Raji (cell line): ENCODE results near the gene UST.

Experiments used
- POLR2A ChIP-seq: IDR thresholded peaks from 2 replicates; pipeline ENCODE4 v1.6.1; 2011; ENCODE audit warnings: low read depth, low read length, control low read depth; ENCODE audit not compliant: insufficient read depth

The UST gene

GRCh38 chr6:149059557-149059956, 312.7 kb downstream of the UST start:
- no peak for TF ChIP-seq POLR2A

GRCh38 chr6:149060300-149060984, 313.6 kb downstream of the UST start:
- no peak for TF ChIP-seq POLR2A

GRCh38 chr6:149060985-149061760, 314.3 kb downstream of the UST start:
- no peak for TF ChIP-seq POLR2A

- no peak for TF ChIP-seq POLR2A
Measured at GRCh38 chr6:149061930-149062329, 315.1 kb downstream of the UST start.

- TF ChIP-seq POLR2A: no peak
Measured at GRCh38 chr6:149062653-149063348, 316.0 kb downstream of the UST start.

- no peak for TF ChIP-seq POLR2A
Measured at GRCh38 chr6:149063468-149063867, 316.6 kb downstream of the UST start.

GRCh38 chr6:149064001-149064659, 317.3 kb downstream of the UST start:
- TF ChIP-seq POLR2A: no peak

- no peak for TF ChIP-seq POLR2A
Measured at GRCh38 chr6:149064660-149065015, 317.8 kb downstream of the UST start.

GRCh38 chr6:149065121-149065520, 318.3 kb downstream of the UST start:
- TF ChIP-seq POLR2A: no peak

- no peak for TF ChIP-seq POLR2A
Measured at GRCh38 chr6:149065658-149066556, 319.1 kb downstream of the UST start.

GRCh38 chr6:149071997-149072396, 325.2 kb downstream of the UST start:
- TF ChIP-seq POLR2A: no peak

- no peak for TF ChIP-seq POLR2A
Measured at GRCh38 chr6:149074832-149075258, 328.0 kb downstream of the UST start.

GRCh38 chr6:149075616-149076354, 329.0 kb downstream of the UST start:
- no peak for TF ChIP-seq POLR2A

- TF ChIP-seq POLR2A: no peak
Measured at GRCh38 chr6:149076355-149076734, 329.5 kb downstream of the UST start.
